ENCODE data around the gene DDX20.
A peak's percentile ranks its signal among the peaks of the same experiment; 100 is the strongest.

Gene DDX20

GRCh38 chr1:111756124-111756513 lies 418 bp downstream of the DDX20 start:
- H3K9me3 Mint-ChIP-seq: no peaks in the 10 kb centered on the region
- peaks cover 8% of the 10 kb centered on the region for H3K36me3 Mint-ChIP-seq
- H3K27ac Mint-ChIP-seq: peak overlapping the region; percentile 99
- peaks cover 48% of the 10 kb centered on the region for H3K4me1 Mint-ChIP-seq
- H3K27me3 Mint-ChIP-seq: no peaks in the 10 kb centered on the region
- peak overlapping the region; percentile 96 for H3K4me3 Mint-ChIP-seq

- Mint-ChIP-seq H3K27ac (peak overlapping the region; percentile 87), H3K36me3 (peaks cover 19% of the 10 kb centered on the region), H3K9me3 (no peaks in the 10 kb centered on the region), H3K27me3 (no peaks in the 10 kb centered on the region), H3K4me3 (peak overlapping the region; percentile 79), H3K4me1 (peaks cover 48% of the 10 kb centered on the region)
Measured at GRCh38 chr1:111758373-111758772, 2.7 kb downstream of the DDX20 start.

GRCh38 chr1:111761717-111762116 lies 6.0 kb downstream of the DDX20 start:
- H3K4me1 Mint-ChIP-seq: peaks cover 33% of the 10 kb centered on the region
- no peaks in the 10 kb centered on the region for H3K27me3 Mint-ChIP-seq
- no peaks in the 10 kb centered on the region for H3K9me3 Mint-ChIP-seq
- H3K27ac Mint-ChIP-seq: no peak overlapping the region
- peaks cover 23% of the 10 kb centered on the region for H3K36me3 Mint-ChIP-seq
- H3K4me3 Mint-ChIP-seq: no peak overlapping the region

GRCh38 chr1:111762332-111762731 lies 6.6 kb downstream of the DDX20 start:
- H3K27ac Mint-ChIP-seq: peak overlapping the region; percentile 65
- H3K4me1 Mint-ChIP-seq: peaks cover 27% of the 10 kb centered on the region
- no peak overlapping the region for H3K4me3 Mint-ChIP-seq
- no peaks in the 10 kb centered on the region for H3K27me3 Mint-ChIP-seq
- peaks cover 23% of the 10 kb centered on the region for H3K36me3 Mint-ChIP-seq
- H3K9me3 Mint-ChIP-seq: no peaks in the 10 kb centered on the region

DNA sequence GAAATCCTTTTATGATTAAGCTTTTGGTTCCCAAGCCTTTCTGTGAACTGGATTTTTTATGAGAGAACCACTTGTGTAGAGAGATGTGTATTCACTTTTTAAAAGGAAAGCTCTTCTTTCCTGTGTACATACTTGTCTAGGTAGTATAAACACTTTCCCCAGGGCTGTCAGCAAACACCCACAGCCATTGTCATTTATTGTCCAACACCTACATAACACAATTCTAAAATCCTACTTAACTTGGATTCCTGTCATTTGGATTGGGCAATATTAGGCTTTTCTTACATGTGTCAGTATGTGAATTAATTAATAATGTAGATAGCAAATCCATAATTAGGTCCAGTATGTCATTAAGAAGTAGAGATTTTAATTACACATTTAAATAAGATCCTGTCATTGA lies 12.3 kb downstream of the DDX20 start:
- Mint-ChIP-seq H3K36me3 (peaks cover 4% of the 10 kb centered on the region), H3K27me3 (no peaks in the 10 kb centered on the region), H3K4me3 (no peak overlapping the region), H3K9me3 (no peaks in the 10 kb centered on the region), H3K4me1 (peaks cover 17% of the 10 kb centered on the region), H3K27ac (peak overlapping the region; percentile 72)

DNA sequence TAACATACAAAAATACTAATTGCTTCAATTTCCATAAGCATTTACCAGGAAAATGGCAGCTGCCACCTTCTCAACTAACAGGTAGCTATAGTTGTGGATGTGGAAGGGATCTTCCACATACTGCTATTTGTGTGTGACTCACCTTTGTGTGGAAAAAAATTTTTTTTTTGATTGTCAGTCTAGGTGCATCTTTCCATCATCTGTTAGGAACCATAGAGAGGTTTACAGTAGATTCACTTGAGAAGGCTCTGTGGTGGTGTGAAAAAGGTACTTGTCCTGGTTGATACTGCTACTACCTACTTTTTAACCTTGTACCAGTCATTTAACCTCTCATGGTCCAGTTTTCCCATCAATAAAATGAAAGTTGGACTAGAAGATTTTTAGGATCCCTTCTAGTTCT lies 12.9 kb downstream of the DDX20 start:
- H3K9me3 Mint-ChIP-seq: no peaks in the 10 kb centered on the region
- no peak overlapping the region for H3K4me3 Mint-ChIP-seq
- H3K4me1 Mint-ChIP-seq: peaks cover 17% of the 10 kb centered on the region
- no peaks in the 10 kb centered on the region for H3K27me3 Mint-ChIP-seq
- H3K36me3 Mint-ChIP-seq: peaks cover 4% of the 10 kb centered on the region
- no peak overlapping the region for H3K27ac Mint-ChIP-seq

GRCh38 chr1:111769517-111770146 lies 13.9 kb downstream of the DDX20 start:
- Mint-ChIP-seq H3K4me1 (peaks cover 15% of the 10 kb centered on the region), H3K4me3 (no peak overlapping the region), H3K27me3 (no peaks in the 10 kb centered on the region), H3K27ac (peak overlapping the region; percentile 12), H3K9me3 (no peaks in the 10 kb centered on the region), H3K36me3 (peaks cover 3% of the 10 kb centered on the region)

DNA sequence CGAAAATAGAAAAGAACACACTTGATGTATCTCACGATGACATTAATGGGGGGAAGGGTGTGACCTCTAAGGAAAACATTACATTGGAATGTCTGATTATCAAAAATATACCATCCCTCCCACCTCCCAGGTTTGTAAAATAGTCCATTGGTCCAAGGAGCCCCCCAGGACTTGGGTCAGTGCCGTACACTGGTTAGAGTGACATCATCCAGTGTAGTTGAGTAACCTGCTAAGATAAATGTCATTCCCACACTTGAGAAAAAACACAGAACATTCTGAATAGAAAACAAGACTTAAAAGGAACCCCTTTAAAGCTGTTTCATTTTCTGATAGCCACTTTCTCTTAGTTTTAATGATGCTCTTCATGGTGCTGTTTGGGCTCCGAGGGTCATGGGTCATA lies 15.2 kb downstream of the DDX20 start:
- no peaks in the 10 kb centered on the region for H3K36me3 Mint-ChIP-seq
- no peak overlapping the region for H3K27ac Mint-ChIP-seq
- no peaks in the 10 kb centered on the region for H3K9me3 Mint-ChIP-seq

GRCh38 chr1:111775966-111776365 lies 20.3 kb downstream of the DDX20 start:
- Mint-ChIP-seq H3K27me3 (peaks cover 2% of the 10 kb centered on the region), H3K9me3 (no peaks in the 10 kb centered on the region), H3K36me3 (peaks cover 2% of the 10 kb centered on the region), H3K27ac (no peak overlapping the region), H3K4me3 (no peak overlapping the region), H3K4me1 (no peaks in the 10 kb centered on the region)

More for the DNA sequence above, 15.2 kb downstream of the DDX20 start:
- Mint-ChIP-seq H3K27me3 (no peaks in the 10 kb centered on the region), H3K4me3 (no peak overlapping the region), H3K4me1 (peaks cover 13% of the 10 kb centered on the region)

GRCh38 chr1:111776391-111776790 lies 20.7 kb downstream of the DDX20 start:
- Mint-ChIP-seq H3K4me1 (no peaks in the 10 kb centered on the region), H3K4me3 (no peak overlapping the region), H3K27ac (no peak overlapping the region), H3K9me3 (no peaks in the 10 kb centered on the region), H3K27me3 (peaks cover 2% of the 10 kb centered on the region), H3K36me3 (peaks cover 2% of the 10 kb centered on the region)

- Mint-ChIP-seq H3K27ac (peak overlapping the region; percentile 56), H3K27me3 (peaks cover 2% of the 10 kb centered on the region), H3K4me3 (no peak overlapping the region), H3K36me3 (peaks cover 2% of the 10 kb centered on the region), H3K9me3 (no peaks in the 10 kb centered on the region), H3K4me1 (no peaks in the 10 kb centered on the region)
Measured at GRCh38 chr1:111776861-111777260, 21.2 kb downstream of the DDX20 start.

GRCh38 chr1:111777301-111777700 lies 21.6 kb downstream of the DDX20 start:
- peak overlapping the region; percentile 56 for H3K27ac Mint-ChIP-seq
- peaks cover 2% of the 10 kb centered on the region for H3K27me3 Mint-ChIP-seq
- H3K36me3 Mint-ChIP-seq: peaks cover 2% of the 10 kb centered on the region
- H3K4me3 Mint-ChIP-seq: no peak overlapping the region
- no peaks in the 10 kb centered on the region for H3K9me3 Mint-ChIP-seq
- H3K4me1 Mint-ChIP-seq: no peaks in the 10 kb centered on the region

- Mint-ChIP-seq H3K4me1 (no peaks in the 10 kb centered on the region), H3K4me3 (no peak overlapping the region), H3K9me3 (no peaks in the 10 kb centered on the region), H3K36me3 (peaks cover 2% of the 10 kb centered on the region), H3K27ac (no peak overlapping the region), H3K27me3 (peaks cover 2% of the 10 kb centered on the region)
Measured at GRCh38 chr1:111778066-111778465, 22.4 kb downstream of the DDX20 start.

GRCh38 chr1:111778541-111779051 lies 22.9 kb downstream of the DDX20 start:
- H3K4me3 Mint-ChIP-seq: no peak overlapping the region
- peaks cover 2% of the 10 kb centered on the region for H3K36me3 Mint-ChIP-seq
- no peak overlapping the region for H3K27ac Mint-ChIP-seq
- H3K4me1 Mint-ChIP-seq: no peaks in the 10 kb centered on the region
- no peaks in the 10 kb centered on the region for H3K9me3 Mint-ChIP-seq
- peaks cover 3% of the 10 kb centered on the region for H3K27me3 Mint-ChIP-seq

GRCh38 chr1:111779546-111779945 lies 23.8 kb downstream of the DDX20 start:
- Mint-ChIP-seq H3K9me3 (no peaks in the 10 kb centered on the region), H3K27me3 (peaks cover 4% of the 10 kb centered on the region), H3K4me1 (no peaks in the 10 kb centered on the region), H3K4me3 (no peak overlapping the region), H3K36me3 (peaks cover 2% of the 10 kb centered on the region), H3K27ac (no peak overlapping the region)

- H3K4me1 Mint-ChIP-seq: no peaks in the 10 kb centered on the region
- no peaks in the 10 kb centered on the region for H3K9me3 Mint-ChIP-seq
- no peak overlapping the region for H3K4me3 Mint-ChIP-seq
- H3K27ac Mint-ChIP-seq: no peak overlapping the region
- peaks cover 3% of the 10 kb centered on the region for H3K27me3 Mint-ChIP-seq
- no peaks in the 10 kb centered on the region for H3K36me3 Mint-ChIP-seq
Measured at GRCh38 chr1:111784273-111784901, 28.7 kb downstream of the DDX20 start.

Data from activated naive CD4-positive, alpha-beta T cell treated with anti-CD3 and anti-CD28 coated beads, Interleukin-2, amount 50 U/mL, for 24 hours (primary cell).